Measurements from ENCODE around the gene SNX10. TPM values are rescaled to one million over a fixed set of nuclear protein-coding genes. Genes with fewer than 3 reads are reported as not detected.

SNX10 gene
- total RNA-seq, 1 experiment from 2014 or later, result 0.29 TPM

- DNase-seq (ENCODE audit: low read depth in 1 of 2, low spot score in 2 of 2), result peak in 1 of 2 experiments; percentile 27
- H3K36me3 ChIP-seq, result no peaks in the 10 kb centered on the region
- H3K9me3 ChIP-seq (replicated peaks), result no peaks in the 10 kb centered on the region
- peaks cover 13% of the 10 kb centered on the region for H3K4me1 ChIP-seq (replicated peaks)
- H3K4me3 ChIP-seq, result peak overlapping the region; percentile 41
- H3K27ac ChIP-seq, result no peak overlapping the region
- H3K27me3 ChIP-seq (replicated peaks), result peaks cover 42% of the 10 kb centered on the region
Measured at GRCh38 chr7:26398427-26398755, 106.7 kb downstream of the SNX10 start.

- DNase-seq (ENCODE audit: low read depth in 1 of 2, low spot score in 2 of 2), result peak in 1 of 2 experiments; percentile 21
- H3K27ac ChIP-seq, result no peak overlapping the region
- H3K4me3 ChIP-seq, result peak overlapping the region; percentile 41
- no peaks in the 10 kb centered on the region for H3K9me3 ChIP-seq (replicated peaks)
- H3K4me1 ChIP-seq (replicated peaks), result peaks cover 13% of the 10 kb centered on the region
- peaks cover 42% of the 10 kb centered on the region for H3K27me3 ChIP-seq (replicated peaks)
- H3K36me3 ChIP-seq, result no peaks in the 10 kb centered on the region
Measured at GRCh38 chr7:26398756-26399509, 107.3 kb downstream of the SNX10 start.

DNA sequence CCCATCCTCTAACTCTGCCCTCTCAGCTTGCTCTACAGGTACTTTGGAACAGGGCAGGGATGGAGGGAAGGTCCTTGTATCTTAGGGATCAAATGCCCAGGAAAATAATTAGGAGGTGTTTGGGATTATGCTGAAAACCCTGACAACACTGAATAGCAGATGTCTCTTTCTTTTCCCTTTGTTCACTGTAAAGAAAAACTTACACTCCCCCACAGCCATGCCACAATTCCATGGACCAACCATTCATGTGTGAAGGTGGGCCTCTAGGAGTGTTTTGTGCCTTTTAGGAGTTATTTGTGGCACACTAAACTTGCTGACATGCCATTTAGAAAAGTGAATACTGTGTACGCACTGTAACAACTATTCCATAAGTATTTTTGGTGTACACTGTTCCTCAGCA lies 108.1 kb downstream of the SNX10 start:
- Histone ChIP-seq H3K4me1 (replicated peaks) (peaks cover 13% of the 10 kb centered on the region), H3K36me3 (no peaks in the 10 kb centered on the region), H3K27ac (no peak overlapping the region), H3K9me3 (replicated peaks) (no peaks in the 10 kb centered on the region), H3K4me3 (no peak overlapping the region), H3K27me3 (replicated peaks) (peaks cover 42% of the 10 kb centered on the region)
- no peak for DNase-seq (ENCODE audit: low read depth in 1 of 2, low spot score in 2 of 2)

DNA sequence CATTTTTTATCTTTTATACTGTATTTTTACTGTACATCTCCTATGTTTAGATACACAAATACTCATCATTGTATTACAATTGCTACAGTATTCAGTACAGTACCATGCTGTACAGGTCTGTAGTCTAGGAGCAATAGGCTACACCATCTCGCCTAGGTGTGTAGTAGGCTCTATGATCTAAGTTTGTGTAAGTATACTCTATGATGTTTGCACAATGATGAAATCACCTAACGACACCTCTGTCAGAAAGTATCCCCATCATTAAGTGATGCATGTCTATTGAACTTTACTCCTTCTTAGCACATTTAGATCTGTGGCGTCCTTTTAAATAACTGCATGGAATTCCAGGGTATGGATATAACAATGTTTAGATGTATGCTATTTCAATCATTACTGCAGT lies 112.0 kb downstream of the SNX10 start:
- Histone ChIP-seq H3K4me3 (no peak overlapping the region), H3K27me3 (replicated peaks) (peaks cover 14% of the 10 kb centered on the region), H3K27ac (no peak overlapping the region), H3K9me3 (replicated peaks) (no peaks in the 10 kb centered on the region), H3K4me1 (replicated peaks) (peaks cover 6% of the 10 kb centered on the region), H3K36me3 (no peaks in the 10 kb centered on the region)
- no peak for DNase-seq (ENCODE audit: low read depth in 1 of 2, low spot score in 2 of 2)

DNA sequence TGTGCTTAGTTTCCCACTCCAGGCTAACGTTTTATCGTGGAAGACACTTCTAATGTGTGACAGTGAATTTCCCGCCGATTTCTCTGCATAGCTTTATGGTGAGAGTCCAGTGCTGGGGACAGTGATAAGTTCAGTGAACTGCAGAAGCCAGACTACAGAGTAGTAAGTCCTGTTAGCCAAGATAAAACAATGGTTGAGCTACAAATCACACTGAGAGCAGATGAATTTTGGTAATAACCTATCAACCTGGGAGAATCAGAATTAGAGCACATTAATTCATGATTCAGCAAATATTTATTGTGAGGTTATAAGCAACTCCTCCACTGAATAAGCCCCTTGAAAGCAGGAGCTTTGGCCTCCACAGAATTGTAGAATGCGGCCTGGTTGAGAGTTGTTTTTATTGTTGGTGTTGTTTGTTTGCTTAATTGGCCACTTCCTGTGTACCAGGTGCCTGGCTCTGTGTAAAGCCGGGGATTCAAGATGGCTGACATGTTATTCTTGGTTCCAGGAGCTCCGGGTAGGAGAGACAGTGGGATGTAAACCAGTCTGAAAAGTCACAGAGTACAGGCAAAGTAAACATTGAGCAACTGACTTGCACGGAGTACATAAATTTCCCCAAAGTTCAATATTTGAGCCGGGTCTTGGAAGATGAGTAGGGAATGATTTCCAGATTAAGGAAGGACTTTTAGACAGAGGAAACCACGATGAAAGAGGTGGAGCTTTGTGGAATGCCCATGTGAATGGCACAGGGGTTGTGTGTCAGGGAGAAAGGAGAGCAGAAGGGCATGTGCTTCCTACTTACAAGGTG lies 112.7 kb downstream of the SNX10 start:
- Histone ChIP-seq H3K9me3 (replicated peaks) (no peaks in the 10 kb centered on the region), H3K4me1 (replicated peaks) (no peaks in the 10 kb centered on the region), H3K27ac (no peak overlapping the region), H3K27me3 (replicated peaks) (peaks cover 6% of the 10 kb centered on the region), H3K4me3 (no peak overlapping the region), H3K36me3 (no peaks in the 10 kb centered on the region)
- DNase-seq (ENCODE audit: low read depth in 1 of 2, low spot score in 2 of 2), result no peak

GRCh38 chr7:26406433-26406832 lies 114.8 kb downstream of the SNX10 start:
- no peak for DNase-seq (ENCODE audit: low read depth in 1 of 2, low spot score in 2 of 2)
- H3K27ac ChIP-seq, result no peak overlapping the region
- H3K9me3 ChIP-seq (replicated peaks), result no peaks in the 10 kb centered on the region

DNA sequence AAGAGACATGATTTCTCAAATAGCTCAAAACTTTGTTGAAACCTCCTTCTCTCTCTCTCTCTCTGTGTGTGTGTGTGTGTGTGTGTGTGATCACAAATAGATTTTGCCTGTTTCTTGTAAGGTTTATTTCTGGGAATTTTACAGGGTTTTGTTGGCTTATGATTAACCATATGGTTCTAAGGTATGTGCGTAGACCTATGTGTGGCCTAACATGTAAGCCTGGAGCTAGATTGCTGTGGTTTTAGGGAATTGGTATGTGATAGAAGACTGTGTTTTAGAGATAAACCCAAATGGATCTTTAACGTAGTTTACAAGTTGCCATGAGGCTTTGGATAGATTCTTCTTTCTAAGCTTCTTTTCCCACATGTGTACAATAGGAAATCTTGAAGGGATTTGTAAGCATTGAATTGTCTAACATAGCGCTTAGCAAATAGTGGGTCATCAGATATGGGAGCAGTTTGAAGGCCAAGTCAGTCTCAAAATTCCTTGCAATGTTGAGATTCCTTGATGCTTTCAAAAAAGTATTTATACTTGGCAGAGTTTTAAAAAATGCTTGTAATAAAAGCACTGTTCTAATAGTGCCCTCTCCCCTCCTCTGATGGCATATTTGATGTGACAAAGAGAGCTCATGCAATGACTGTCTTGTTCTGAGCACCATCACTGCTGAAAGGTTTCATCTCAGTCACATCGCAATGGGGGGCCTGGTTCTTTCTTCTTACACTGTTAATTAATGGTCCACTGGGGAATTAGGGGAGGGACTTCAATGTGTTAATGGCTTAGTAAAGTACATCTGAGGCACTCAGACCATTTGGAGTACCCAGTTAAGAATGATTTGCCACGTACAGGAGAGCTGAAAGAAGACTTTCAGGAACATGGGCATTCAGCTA lies 118.2 kb downstream of the SNX10 start:
- Histone ChIP-seq H3K27ac (no peak overlapping the region), H3K4me1 (replicated peaks) (no peaks in the 10 kb centered on the region), H3K4me3 (no peak overlapping the region), H3K36me3 (no peaks in the 10 kb centered on the region), H3K9me3 (replicated peaks) (no peaks in the 10 kb centered on the region), H3K27me3 (replicated peaks) (no peaks in the 10 kb centered on the region; the same call in 1 of the 2 replicates)
- no peak for DNase-seq (ENCODE audit: low read depth in 1 of 2, low spot score in 2 of 2)

More at GRCh38 chr7:26406433-26406832, 114.8 kb downstream of the SNX10 start:
- Histone ChIP-seq H3K36me3 (no peaks in the 10 kb centered on the region), H3K4me3 (no peak overlapping the region), H3K27me3 (replicated peaks) (no peaks in the 10 kb centered on the region; the same call in 1 of the 2 replicates), H3K4me1 (replicated peaks) (no peaks in the 10 kb centered on the region)

DNA sequence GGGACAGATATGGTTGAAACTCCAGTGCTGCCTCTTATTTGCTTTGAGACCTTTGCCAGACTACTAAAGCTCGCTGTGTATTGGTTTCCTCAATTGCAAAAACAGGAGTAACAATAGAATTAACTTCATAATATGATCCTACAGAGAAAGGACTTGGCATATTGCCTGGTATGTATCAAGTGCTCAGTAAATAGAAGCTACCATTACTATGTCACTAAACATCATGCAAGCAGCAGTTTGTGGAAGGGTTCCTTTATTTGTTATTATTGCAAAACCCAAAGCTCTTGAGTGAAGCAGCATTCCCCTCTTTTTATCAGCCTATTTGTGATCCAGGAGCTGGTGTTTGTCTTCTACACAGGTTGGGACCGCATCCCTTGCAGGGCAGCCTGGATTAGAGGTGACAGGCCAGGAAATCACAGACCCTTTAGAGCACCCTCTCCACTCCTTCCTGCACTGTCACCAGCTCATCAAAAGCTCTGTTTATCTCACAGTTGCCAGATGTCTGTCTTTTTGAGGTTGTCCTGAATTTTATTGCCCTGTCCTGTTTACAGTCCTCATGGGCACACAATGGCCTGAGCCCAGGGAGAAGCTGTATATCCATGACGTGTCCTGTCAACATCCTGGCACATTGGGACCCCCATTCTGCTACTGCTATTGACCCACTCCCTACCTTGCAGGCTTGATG lies 121.5 kb downstream of the SNX10 start:
- Histone ChIP-seq H3K4me3 (no peak overlapping the region), H3K9me3 (replicated peaks) (no peaks in the 10 kb centered on the region), H3K36me3 (no peaks in the 10 kb centered on the region), H3K27ac (no peak overlapping the region), H3K27me3 (replicated peaks) (no peaks in the 10 kb centered on the region), H3K4me1 (replicated peaks) (no peaks in the 10 kb centered on the region)
- no peak for DNase-seq (ENCODE audit: low read depth in 1 of 2, low spot score in 2 of 2)

GRCh38 chr7:26416004-26416403 lies 124.3 kb downstream of the SNX10 start:
- no peak overlapping the region for H3K27ac ChIP-seq

DNA sequence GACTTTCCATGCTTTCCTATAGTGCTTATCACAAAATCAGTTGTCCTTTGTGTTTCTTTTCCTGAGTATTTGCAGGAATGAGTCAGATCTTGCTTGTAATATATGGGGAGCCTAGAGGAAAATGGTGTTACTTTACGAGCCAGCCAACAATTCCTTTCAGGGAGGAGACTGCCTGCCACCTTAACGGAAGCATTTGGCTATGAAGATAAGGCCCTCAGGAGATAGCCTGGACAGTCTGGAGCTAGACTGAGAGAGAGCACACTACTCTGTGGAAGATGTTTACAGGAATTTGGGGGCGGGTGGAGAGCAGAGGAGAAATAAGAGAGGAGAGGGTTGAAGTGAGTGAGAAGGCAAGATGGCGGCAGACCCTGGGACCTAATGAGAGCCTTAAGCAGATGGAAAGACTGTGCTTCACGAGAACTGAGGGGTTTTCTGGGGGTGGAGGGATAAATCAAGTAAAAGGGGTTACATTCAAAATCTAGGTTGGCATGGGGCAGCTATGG lies 126.3 kb downstream of the SNX10 start:
- no peak overlapping the region for H3K4me3 ChIP-seq
- no peak overlapping the region for H3K27ac ChIP-seq
- H3K4me1 ChIP-seq (replicated peaks), result no peaks in the 10 kb centered on the region
- 0 out of 2 replicates have a peak, but pooled peaks cover 4% of the 10 kb centered on the region for H3K27me3 ChIP-seq (replicated peaks)
- no peaks in the 10 kb centered on the region for H3K36me3 ChIP-seq
- no peaks in the 10 kb centered on the region for H3K9me3 ChIP-seq (replicated peaks)
- no peak for DNase-seq (ENCODE audit: low read depth in 1 of 2, low spot score in 2 of 2)

More at GRCh38 chr7:26416004-26416403, 124.3 kb downstream of the SNX10 start:
- Histone ChIP-seq H3K4me3 (no peak overlapping the region), H3K9me3 (replicated peaks) (no peaks in the 10 kb centered on the region), H3K4me1 (replicated peaks) (no peaks in the 10 kb centered on the region), H3K36me3 (no peaks in the 10 kb centered on the region), H3K27me3 (replicated peaks) (0 out of 2 replicates have a peak, but pooled peaks cover 4% of the 10 kb centered on the region)
- no peak for DNase-seq (ENCODE audit: low read depth in 1 of 2, low spot score in 2 of 2)

- no peak for DNase-seq (ENCODE audit: low read depth in 1 of 2, low spot score in 2 of 2)
- Histone ChIP-seq H3K27ac (no peak overlapping the region), H3K9me3 (replicated peaks) (no peaks in the 10 kb centered on the region), H3K36me3 (no peaks in the 10 kb centered on the region), H3K4me3 (no peak overlapping the region), H3K4me1 (replicated peaks) (no peaks in the 10 kb centered on the region), H3K27me3 (replicated peaks) (0 out of 2 replicates have a peak, but pooled peaks cover 4% of the 10 kb centered on the region)
Measured at GRCh38 chr7:26419198-26419597, 127.5 kb downstream of the SNX10 start.

- Histone ChIP-seq H3K9me3 (replicated peaks) (no peaks in the 10 kb centered on the region), H3K36me3 (no peaks in the 10 kb centered on the region), H3K4me3 (no peak overlapping the region), H3K27me3 (replicated peaks) (0 out of 2 replicates have a peak, but pooled peaks cover 4% of the 10 kb centered on the region), H3K27ac (no peak overlapping the region), H3K4me1 (replicated peaks) (no peaks in the 10 kb centered on the region)
- no peak for DNase-seq (ENCODE audit: low read depth in 1 of 2, low spot score in 2 of 2)
Measured at GRCh38 chr7:26420422-26421019, 128.9 kb downstream of the SNX10 start.

All from SJSA1 (cell line).